ENCODE data around the gene TOM1L2. TPM values are rescaled to one million over a fixed set of nuclear protein-coding genes. Genes with fewer than 3 reads are reported as not detected.

Gene TOM1L2
- total RNA-seq, 1 experiment from 2014 or later, result 24.1 TPM

DNA sequence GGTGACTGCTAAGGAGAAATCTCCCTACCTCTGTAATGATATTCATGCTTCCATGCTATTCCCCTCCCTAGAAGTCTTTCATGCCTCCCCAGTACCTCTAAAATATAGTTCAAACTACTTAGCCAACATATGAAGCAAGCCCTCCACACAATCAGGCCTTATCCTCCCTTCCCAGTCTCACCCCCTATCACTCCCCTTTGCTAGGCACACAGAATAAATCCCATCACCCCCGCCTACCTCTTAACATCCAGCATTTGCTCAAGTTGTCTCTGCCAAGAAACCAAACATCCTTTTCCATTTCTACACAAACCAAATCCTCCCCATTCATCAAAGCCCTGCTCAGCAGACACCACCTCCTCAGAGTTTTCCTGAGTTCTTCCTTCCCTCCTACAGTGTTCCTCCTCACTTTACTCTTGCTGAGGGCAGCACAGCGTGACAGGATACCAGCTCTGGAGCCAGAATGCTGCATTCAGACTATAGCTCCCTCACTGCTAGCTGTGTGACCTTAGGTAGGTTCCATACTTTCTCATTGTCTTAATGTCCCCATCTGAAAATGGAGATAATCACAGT, 7.0 kb downstream of the TOM1L2 start:
- ChIA-PET CTCF (no interaction called here), RAD21 (ENCODE audit: low non-redundant PET in 1 of 2, low total read pairs in 2 of 2, uncharacterized antibody in 2 of 2, unreplicated experiment in 2 of 2) (no interaction called here), POLR2A (no interaction called here)
- H4K20me1 ChIP-seq (ENCODE audit: insufficient read depth), result no peaks in the 10 kb centered on the region
- H3K79me2 ChIP-seq (ENCODE audit: insufficient read depth, low read length), result no peaks in the 10 kb centered on the region
- no peak overlapping the region for H3K4me2 ChIP-seq (ENCODE audit: low read length)
- no peak for DNase-seq (ENCODE audit: low read depth, low spot score)
- H3K9me3 ChIP-seq (ENCODE audit: control insufficient read depth in 1 of 2, insufficient read depth in 1 of 2, low read depth in 1 of 2, low read length in 2 of 2), result no peaks in the 10 kb centered on the region
- no peak overlapping the region for H3K27ac ChIP-seq (ENCODE audit: low read depth, low read length)
- H3K27me3 ChIP-seq (ENCODE audit: insufficient read depth, low read length), result no peaks in the 10 kb centered on the region
- H3K4me1 ChIP-seq (ENCODE audit: control insufficient read depth in 1 of 2, insufficient read depth in 2 of 2, low read length in 2 of 2), result peaks cover 6 to 10% of the 10 kb centered on the region in 2 experiments
- H3K9me2 ChIP-seq (ENCODE audit: insufficient read depth), result no peaks in the 10 kb centered on the region
- H3K4me3 ChIP-seq (replicated peaks in 1 of 2; ENCODE audit: low read depth in 1 of 2, low read length in 2 of 2), result no peak overlapping the region
- TF ChIP-seq ZNF274 (IDR thresholded peaks at IDR 0.05; ENCODE audit: low read depth, low read length) (no peak), CBX3 (IDR thresholded peaks at IDR 0.05; ENCODE audit: low read depth) (no peak), EZH2 (IDR thresholded peaks at IDR 0.05) (no peak), POLR2AphosphoS5 (IDR thresholded peaks at IDR 0.05; ENCODE audit: low read depth, low read length) (no peak), ZFX (IDR thresholded peaks at IDR 0.05) (no peak), ELF1 (IDR thresholded peaks at IDR 0.05; ENCODE audit: borderline replicate concordance, low read depth) (no peak), JUND (IDR thresholded peaks at IDR 0.05) (no peak), RAD21 (IDR thresholded peaks at IDR 0.05; ENCODE audit: low read depth) (no peak), TCF7L2 (IDR thresholded peaks at IDR 0.05; ENCODE audit: borderline replicate concordance, extremely low read depth, insufficient read depth, insufficient read length) (no peak), SP1 (IDR thresholded peaks at IDR 0.05; ENCODE audit: low read depth) (no peak), SIN3A (IDR thresholded peaks at IDR 0.05; ENCODE audit: low read depth) (no peak), EGR1 (IDR thresholded peaks at IDR 0.05; ENCODE audit: low read depth) (no peak), YY1 (IDR thresholded peaks at IDR 0.05; ENCODE audit: extremely low read depth, insufficient replicate concordance, low read depth, low read length) (no peak)
- TF ChIP-seq, protein P1, sequence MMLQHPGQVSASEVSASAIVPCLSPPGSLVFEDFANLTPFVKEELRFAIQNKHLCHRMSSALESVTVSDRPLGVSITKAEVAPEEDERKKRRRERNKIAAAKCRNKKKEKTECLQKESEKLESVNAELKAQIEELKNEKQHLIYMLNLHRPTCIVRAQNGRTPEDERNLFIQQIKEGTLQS (IDR thresholded peaks at IDR 0.05), result no peak
- TF ChIP-seq, protein P2, sequence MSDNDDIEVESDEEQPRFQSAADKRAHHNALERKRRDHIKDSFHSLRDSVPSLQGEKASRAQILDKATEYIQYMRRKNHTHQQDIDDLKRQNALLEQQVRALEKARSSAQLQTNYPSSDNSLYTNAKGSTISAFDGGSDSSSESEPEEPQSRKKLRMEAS (IDR thresholded peaks at IDR 0.05), result no peak
- TF ChIP-seq, protein P3, sequence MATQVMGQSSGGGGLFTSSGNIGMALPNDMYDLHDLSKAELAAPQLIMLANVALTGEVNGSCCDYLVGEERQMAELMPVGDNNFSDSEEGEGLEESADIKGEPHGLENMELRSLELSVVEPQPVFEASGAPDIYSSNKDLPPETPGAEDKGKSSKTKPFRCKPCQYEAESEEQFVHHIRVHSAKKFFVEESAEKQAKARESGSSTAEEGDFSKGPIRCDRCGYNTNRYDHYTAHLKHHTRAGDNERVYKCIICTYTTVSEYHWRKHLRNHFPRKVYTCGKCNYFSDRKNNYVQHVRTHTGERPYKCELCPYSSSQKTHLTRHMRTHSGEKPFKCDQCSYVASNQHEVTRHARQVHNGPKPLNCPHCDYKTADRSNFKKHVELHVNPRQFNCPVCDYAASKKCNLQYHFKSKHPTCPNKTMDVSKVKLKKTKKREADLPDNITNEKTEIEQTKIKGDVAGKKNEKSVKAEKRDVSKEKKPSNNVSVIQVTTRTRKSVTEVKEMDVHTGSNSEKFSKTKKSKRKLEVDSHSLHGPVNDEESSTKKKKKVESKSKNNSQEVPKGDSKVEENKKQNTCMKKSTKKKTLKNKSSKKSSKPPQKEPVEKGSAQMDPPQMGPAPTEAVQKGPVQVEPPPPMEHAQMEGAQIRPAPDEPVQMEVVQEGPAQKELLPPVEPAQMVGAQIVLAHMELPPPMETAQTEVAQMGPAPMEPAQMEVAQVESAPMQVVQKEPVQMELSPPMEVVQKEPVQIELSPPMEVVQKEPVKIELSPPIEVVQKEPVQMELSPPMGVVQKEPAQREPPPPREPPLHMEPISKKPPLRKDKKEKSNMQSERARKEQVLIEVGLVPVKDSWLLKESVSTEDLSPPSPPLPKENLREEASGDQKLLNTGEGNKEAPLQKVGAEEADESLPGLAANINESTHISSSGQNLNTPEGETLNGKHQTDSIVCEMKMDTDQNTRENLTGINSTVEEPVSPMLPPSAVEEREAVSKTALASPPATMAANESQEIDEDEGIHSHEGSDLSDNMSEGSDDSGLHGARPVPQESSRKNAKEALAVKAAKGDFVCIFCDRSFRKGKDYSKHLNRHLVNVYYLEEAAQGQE (IDR thresholded peaks at IDR 0.05; ENCODE audit: low read depth), result no peak
- TF ChIP-seq, protein P4, sequence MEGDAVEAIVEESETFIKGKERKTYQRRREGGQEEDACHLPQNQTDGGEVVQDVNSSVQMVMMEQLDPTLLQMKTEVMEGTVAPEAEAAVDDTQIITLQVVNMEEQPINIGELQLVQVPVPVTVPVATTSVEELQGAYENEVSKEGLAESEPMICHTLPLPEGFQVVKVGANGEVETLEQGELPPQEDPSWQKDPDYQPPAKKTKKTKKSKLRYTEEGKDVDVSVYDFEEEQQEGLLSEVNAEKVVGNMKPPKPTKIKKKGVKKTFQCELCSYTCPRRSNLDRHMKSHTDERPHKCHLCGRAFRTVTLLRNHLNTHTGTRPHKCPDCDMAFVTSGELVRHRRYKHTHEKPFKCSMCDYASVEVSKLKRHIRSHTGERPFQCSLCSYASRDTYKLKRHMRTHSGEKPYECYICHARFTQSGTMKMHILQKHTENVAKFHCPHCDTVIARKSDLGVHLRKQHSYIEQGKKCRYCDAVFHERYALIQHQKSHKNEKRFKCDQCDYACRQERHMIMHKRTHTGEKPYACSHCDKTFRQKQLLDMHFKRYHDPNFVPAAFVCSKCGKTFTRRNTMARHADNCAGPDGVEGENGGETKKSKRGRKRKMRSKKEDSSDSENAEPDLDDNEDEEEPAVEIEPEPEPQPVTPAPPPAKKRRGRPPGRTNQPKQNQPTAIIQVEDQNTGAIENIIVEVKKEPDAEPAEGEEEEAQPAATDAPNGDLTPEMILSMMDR (IDR thresholded peaks at IDR 0.05 in 2 of 3, conservative IDR thresholded peaks at IDR 0.05 in 1 of 3; ENCODE audit: borderline replicate concordance in 1 of 3, insufficient read depth in 1 of 3, low read depth in 2 of 3, low read length in 2 of 3), result no peak
- H3K36me3 ChIP-seq (ENCODE audit: control insufficient read depth in 1 of 2, insufficient read depth in 2 of 2, low read length in 2 of 2), result no peaks in the 10 kb centered on the region
- BruUV-seq (replicated peaks), result no TSS peak
- H3K9ac ChIP-seq (ENCODE audit: low read length), result no peak overlapping the region
- H2AFZ ChIP-seq (ENCODE audit: low read depth, low read length, poor library complexity, severe bottlenecking), result no peak overlapping the region
- no peak for ATAC-seq
- intact Hi-C loops (cut with micrococcal nuclease), result no loop called here
